ENCODE measurements around the gene HSPH1.

DNA sequence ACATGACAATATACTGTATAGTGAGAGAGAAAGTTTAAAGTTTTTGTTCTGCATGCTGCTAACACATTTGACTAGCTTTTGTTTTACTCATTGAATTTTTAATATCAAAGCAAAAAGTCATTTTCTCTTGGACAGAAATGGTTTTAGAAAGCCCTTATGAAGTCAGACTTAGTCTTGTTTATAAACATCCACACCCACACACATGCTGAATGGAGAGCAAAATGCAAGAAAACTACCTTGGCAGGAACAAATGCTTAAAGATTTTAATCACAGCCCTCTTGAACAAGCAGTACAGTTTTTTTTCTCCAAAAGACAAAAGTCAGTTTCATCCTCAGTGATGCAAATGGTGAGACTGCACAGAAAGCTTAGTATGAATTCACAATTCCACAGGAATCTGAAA lies 25.0 kb downstream of the HSPH1 start:
- TF ChIP-seq, protein P1, sequence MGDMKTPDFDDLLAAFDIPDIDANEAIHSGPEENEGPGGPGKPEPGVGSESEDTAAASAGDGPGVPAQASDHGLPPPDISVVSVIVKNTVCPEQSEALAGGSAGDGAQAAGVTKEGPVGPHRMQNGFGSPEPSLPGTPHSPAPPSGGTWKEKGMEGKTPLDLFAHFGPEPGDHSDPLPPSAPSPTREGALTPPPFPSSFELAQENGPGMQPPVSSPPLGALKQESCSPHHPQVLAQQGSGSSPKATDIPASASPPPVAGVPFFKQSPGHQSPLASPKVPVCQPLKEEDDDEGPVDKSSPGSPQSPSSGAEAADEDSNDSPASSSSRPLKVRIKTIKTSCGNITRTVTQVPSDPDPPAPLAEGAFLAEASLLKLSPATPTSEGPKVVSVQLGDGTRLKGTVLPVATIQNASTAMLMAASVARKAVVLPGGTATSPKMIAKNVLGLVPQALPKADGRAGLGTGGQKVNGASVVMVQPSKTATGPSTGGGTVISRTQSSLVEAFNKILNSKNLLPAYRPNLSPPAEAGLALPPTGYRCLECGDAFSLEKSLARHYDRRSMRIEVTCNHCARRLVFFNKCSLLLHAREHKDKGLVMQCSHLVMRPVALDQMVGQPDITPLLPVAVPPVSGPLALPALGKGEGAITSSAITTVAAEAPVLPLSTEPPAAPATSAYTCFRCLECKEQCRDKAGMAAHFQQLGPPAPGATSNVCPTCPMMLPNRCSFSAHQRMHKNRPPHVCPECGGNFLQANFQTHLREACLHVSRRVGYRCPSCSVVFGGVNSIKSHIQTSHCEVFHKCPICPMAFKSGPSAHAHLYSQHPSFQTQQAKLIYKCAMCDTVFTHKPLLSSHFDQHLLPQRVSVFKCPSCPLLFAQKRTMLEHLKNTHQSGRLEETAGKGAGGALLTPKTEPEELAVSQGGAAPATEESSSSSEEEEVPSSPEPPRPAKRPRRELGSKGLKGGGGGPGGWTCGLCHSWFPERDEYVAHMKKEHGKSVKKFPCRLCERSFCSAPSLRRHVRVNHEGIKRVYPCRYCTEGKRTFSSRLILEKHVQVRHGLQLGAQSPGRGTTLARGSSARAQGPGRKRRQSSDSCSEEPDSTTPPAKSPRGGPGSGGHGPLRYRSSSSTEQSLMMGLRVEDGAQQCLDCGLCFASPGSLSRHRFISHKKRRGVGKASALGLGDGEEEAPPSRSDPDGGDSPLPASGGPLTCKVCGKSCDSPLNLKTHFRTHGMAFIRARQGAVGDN (IDR thresholded peaks at IDR 0.05), result no peak
- TF ChIP-seq CTCF (IDR thresholded peaks at IDR 0.05 in 2 of 3, conservative IDR thresholded peaks at IDR 0.05 in 1 of 3; ENCODE audit: control insufficient read depth in 2 of 3, extremely low read depth in 1 of 3, insufficient read depth in 1 of 3, low read depth in 3 of 3, low read length in 3 of 3) (no peak), RFX5 (IDR thresholded peaks at IDR 0.05; ENCODE audit: low read depth, low read length) (no peak)
